Renal cortical epithelial cell (primary cell): ENCODE results near the gene ETFA. TPM values are rescaled to one million over a fixed set of nuclear protein-coding genes. Genes with fewer than 3 reads are reported as not detected.
"Not testable (repeated sequence)": the region's sequence is repeated elsewhere in the genome, so short reads cannot be mapped to it uniquely, and the experiment has no call there.

ENCODE experiments used
- DNase-seq: peaks from one replicate; pipeline ENCODE4 v3.0.0-alpha.2; 2011; ENCODE audit warnings: low read depth
- total RNA-seq: library from RNA; depleted of rRNA; stranded (reverse); fragments of >200 nt; gene quantifications from 2 replicates; pipeline ENCODE4 v1.2.3, GENCODE V29; 2014

Gene ETFA
- total RNA-seq, 1 donor from 2014 or later: 166 TPM

DNA sequence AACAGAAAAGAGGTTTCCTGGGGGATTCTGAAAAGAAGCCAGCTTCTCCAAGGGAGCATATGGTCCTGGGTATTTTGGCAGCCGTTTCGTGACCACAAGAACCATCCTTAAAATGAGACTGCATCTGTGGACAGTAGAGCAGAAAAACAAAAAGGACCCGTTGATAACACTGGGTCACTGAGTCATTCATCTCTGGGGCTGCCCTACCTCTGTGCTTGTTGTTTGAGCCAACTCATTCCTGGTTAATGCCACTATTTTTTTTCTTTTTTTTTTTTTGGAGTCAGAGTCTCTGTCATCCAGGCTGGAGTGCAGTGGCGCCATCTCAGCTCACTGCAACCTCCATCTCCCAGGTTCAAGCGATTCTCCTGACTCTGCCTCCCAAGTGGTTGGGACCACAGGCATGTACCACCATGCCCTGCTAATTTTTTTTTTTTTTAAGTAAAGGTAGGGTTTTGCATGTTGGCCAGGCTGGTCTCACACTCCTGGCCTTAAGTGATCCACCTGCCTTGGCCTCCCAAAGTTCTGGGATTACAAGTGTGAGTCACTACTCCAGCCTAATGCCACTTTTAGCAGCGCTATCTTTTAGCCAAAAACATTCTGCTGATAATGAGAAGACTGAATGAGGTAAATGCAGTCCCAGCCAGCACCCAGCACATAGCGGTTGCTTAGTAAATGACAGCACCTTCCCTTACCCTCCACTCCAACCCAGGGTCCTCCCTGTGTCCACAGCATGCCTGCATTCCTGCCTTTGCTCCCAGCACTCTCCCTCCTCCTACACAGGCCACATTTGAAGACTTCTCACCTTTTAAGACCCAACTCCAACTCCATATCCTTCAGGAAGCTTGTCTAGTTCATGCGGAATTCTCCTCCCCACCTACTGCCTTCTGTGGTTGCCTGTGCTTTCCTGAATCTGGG, 16.2 kb upstream of the ETFA start:
- DNase-seq: no peak

DNA sequence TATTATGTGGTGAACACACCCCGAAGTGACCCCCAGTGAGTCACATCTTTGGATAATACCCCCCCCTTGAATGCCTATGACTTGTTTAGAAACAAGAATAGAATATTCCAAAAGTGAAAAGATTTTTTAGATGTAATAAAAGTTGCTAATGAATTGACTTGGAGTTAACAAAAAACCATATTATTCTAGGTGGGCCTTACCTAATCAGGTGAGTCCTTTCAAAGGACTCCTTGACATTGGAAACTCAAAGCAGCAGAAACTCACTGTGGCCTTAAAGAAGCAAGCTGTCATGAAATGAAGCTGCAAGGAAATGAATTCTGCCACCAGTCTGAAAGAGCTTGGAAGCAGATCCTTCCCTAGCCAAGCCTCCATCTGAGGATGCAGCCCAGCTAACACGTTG, 14.4 kb upstream of the ETFA start:
- no peak for DNase-seq

DNA sequence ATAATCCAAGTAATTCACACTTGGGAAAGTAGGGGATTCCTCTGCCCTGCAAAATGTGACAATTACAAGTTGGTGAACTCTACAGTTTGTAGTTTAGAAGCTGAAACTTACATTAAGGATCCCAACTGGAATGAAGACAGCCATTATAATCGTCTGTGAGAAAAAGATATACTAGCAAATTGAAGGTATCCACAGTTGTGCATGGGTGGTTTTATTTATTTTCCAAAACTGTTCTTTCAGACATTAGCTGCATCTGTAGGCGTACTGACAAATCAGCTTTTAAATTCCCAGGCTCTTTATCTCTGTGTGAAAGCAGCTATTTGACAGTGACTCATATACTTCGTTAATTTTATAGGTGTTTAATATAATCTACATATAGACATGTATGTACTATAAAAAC, 12.8 kb upstream of the ETFA start:
- DNase-seq: no peak

DNA sequence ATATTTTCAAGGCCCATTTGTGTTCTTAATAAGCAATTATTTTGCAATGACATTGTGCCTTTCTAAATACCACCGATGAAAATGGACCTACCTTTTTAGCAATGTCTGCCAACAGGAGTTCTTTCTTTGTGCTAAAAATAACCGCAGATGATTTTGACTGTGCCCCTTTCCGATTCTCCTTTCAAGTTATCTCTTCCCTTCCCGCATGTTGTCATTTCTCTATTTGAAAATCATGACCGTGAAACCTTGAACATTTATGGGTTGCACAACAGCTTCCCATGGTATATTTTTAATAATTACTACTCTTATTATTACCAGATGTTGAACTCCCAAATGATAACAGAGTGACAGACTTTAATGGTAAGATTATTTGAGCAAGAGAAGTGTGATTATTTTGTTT, 10.3 kb upstream of the ETFA start:
- DNase-seq: no peak

DNA sequence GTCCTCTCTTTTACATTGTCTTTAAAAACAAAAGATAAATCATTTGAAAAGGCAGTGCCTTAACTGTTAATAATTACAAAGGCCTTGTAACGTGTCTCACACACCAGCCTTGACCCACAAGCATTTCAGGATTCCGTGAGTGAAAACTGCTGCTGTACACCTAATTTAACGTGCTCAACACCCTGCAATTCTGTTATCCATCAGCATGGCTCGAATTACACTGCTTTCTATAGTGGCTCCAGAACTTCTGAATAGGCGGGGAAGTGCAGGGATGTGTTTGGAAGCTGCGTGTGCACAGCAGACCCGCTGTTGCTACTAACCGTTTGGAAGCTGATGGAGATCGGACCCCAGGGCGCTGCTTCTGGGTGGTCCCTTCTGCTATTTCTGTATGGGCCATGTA, 9.9 kb upstream of the ETFA start:
- no peak for DNase-seq

DNA sequence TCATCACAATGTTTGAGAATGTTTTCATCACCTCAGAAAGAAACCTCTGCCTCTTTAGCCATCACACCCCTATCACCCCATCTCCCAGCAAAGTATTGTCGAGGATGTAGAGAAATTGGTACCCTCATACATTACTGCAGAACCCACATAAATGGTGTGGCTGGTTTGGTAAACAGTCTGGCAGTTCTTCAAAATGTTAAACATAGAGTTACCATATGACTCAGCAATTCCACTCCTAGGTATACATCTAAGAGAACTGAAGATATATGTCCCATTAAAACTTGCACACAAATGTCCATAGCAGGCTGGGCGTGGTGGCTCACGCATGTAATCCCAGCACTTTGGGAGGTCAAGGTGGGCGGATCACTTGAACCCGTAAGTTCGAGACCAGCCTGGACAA, 8.7 kb upstream of the ETFA start:
- no peak for DNase-seq

DNA sequence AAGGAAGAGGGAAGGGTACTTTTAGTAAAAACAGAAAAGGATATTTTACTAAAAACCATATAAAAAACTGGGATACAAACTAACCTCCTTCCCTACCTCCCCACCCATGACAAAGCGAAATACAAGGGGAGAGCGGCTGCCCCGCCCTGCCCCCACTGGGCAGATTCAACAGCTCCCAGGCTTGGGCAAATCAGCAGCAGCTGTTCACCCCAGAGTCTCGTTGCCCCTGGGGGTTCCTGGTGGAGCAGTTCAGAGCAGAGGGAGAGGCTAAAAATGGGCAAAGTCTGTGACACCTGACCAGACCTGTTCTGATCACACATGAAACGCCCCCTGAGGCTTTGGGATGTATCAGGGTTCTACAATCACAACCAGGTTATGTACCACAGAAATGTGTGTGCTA, 2.5 kb upstream of the ETFA start:
- no peak for DNase-seq

DNA sequence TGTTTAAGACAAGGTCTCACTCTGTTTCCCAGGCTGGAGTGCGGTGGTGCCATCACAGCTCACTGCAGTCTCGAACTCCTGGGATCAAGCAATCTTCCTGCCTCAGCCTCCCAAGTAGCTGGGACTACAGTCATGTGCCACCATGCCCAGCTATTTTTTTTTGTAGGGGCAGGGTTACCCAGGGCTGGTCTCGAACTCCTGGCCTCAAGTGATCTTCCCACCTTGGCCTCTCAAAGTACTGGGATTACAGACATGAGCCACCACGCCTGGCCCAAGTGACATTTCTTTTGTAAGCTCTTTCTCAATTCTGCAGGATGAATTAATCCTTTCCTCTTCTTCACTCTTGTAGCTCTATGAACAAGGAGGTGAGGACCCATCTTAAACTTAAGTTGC, 1.9 kb upstream of the ETFA start:
- not testable (repeated sequence) for DNase-seq

DNA sequence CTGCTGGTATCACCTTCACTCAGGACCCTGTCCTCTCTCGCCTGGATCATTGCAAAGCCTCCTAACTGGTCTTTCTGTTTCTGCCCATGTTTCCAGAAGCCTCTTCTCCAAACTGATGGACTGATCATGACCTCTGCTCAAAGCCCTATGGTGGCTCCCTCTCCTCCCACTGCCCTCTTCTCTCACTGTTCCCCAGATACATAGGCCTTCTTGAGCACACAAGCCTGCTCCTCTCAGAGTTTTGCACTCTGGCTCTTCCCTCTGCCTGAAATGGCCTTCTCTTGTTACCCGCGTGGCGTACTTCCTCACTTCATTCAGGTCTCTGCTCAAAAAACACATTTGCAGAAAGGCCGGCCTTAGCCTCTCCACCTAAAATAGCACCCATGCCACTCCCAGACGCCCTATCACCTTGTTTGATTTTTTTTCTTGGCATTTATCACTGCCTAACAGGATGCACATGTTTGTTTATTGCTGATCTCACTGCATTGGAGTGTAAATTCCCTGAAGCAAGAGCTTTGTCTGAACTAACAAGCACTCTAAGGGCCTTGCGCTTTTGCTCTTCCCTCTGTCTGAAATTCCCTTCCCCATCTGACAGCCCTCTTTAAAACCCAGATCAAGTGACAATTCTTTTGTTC, 1.4 kb upstream of the ETFA start:
- no peak for DNase-seq

DNA sequence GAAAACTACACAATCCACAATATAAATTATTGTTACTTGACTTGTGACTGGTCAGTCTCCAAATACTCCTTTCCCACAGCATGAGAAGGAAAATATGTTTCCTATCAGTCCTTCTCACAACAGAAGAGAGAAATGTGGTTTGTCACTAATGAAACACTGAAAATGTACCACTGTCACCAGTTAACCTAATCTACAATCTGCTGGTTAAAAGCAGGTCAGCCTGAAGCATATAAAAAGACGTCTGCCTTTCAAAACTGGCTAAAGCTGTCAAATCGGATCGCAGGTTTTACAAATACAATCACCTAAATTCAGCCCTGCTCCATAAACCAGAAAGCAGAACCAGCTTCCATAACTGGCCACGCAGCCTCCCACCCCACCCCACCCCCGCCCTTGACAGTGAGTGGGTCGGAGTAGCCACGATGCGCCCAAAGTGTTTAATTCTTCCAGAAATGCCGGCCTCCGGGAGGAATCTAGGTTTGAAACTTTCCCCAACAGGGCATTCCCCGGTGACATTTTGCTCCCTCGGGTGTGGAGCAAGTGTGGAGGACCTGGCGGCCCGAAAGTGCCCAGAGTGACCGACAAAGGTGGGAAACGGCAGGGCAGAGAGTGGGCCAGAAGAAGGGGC, 682 bp downstream of the ETFA start:
- no peak for DNase-seq

DNA sequence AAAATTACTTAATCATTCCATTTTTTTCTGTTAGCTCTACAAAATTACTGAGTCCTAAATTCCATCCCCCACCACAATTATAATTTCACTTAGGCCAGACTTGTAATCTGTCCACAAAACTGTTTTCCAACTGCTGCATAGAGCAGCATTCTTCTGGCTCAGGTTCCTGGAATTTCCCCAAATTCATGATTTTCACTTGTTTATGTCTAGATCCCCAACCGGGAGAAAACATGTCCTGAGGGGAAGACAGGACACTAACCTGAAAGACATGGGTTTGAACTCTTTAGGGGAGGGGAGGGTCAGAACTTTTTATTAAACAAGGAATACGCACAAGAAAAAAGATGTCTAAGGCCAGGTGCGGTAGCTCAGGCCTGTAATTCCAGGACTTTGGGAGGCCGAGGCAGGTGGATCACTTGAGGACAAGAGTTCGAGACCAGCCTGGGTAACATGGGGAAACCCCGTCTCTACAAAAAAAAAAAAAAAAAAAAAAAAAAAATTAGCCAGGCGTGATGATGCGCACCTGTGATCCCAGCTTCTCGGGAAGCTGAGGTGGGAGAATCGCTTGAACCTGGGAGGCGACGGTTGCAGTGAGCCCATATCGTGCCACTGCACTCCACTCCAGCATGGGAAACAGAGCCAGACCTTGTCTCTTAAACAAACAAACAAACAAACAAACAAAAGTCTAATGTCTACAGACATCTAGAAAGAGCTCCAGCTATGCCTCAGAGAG, 1.5 kb downstream of the ETFA start:
- DNase-seq: peak; percentile 31

DNA sequence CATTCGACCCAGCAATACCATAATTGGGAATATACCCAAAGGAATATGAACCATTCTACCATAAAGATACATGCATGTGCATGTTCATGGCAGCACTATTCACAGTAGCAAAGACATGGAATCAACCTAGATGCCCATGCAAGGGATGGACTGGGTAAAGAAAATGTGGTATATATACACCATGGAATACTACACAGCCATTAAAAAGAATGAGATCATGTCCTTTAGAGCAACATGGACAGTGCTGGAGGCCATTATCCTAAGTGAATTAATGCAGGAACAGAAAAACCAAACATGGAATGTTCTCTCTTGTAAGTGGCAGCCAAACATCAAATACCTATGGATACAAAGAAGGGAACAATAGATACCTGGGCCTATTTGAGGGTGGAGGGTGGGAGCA, 7.4 kb downstream of the ETFA start:
- DNase-seq: no peak

DNA sequence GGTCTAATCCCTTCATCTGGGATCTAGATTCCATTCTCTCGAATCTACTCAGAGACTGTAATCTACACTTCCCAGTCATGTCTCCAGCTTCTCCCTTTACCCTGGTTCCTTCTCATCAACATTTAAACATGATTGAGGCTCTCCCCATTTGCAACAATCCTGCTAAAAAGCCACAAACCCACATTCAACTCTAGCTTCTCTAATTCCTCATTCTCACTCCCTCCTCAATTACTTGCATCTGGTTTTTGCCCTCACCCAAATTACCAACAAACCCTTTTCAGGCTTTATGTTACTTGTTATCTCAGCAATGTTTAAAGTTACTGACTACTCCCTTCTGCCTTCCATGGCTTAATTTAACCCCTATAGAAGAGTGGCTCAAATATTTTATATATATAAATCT, 11.5 kb downstream of the ETFA start:
- DNase-seq: no peak

DNA sequence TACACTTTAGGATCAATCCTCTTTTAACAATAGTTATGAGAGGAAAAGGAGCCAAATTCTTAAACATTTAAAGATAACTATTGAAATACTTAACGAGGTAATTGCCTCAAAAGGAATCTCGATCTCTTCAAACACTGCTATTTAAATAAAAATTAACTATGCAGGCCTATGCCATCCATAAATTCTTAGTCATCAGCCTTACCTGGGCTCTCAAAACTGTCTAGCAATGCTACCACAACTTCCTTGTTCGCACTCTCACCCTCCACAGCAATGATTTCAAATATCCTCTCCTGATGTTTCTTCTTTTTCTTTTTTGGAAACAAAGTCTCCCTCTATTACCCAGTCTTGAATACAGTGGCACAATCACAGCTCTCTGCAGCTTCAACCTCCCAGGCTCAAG, 12.3 kb downstream of the ETFA start:
- peak; percentile 8 for DNase-seq

DNA sequence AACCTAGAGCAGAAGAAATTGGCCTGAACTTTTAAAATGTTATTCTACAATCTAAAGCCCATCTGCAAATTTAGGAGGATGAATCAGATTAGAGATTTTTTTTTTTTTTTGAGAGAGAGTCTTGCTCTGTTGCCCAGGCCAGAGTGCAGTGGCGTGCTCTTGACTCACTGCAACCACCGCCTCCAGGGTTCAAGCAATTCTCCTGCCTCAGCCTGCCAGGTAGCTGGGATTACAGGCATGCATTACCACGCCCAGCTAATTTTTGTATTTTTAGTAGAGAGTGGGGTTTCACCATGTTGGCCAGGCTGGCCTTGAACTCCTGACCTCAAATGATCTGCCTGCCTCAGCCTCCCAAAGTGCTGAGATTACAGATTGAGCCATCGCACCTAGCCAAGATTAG, 13.3 kb downstream of the ETFA start:
- not testable (repeated sequence) for DNase-seq

DNA sequence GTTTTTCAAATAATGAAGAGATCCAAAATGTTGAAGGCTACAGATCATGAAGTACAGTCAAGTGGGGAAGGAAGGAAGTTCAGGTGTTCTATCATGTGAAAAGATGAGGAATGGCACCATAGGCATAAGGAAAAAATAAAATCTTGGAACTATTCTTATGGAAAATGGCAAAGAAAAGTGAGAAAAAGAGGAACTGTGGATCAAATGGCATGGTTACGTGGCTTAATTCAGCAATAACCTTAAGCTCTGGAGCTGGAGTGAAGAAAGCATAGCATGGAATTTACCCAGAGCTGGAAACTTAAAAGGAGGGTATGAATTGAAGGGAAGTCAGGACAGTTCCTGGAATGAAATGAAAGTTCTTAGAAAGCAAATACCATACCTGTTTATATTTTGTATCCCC, 14.4 kb downstream of the ETFA start:
- DNase-seq: no peak

DNA sequence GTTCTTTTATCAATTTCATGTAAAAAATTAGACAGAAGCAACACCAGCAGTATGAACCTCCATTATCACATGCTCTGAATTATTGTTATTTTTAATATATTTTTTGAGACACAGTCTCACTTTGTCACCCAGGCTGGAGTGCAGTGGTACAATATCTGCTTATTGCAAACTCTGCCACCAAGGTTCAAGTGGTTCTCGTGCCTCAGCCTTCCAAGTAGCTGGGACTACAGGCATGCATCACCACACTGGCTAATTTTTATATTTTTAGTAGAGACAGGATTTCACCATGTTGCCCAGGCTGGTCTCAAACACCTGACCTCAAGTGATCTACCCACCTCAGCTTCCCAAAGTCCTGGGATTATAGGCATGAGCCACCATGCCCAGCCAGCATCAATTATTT, 16.8 kb downstream of the ETFA start:
- not testable (repeated sequence) for DNase-seq

DNA sequence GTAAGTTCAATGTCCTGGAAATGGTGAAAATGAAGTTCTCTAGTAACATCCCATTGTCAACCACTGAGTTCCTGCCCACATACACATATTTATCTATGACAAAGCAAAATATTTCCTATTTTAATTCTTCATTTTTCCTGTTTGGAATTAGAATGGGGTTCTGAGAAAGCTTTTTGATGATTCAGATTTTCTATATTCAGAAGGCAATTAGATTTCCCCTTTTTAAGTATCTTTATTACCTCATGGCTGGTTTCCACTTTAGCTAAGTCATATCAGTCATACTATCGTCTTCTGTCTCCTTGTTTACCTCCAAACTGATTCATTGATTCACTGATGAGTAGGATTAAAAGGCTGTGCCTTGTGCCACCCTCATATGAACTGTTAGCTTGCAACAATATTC, 17.9 kb downstream of the ETFA start:
- no peak for DNase-seq

DNA sequence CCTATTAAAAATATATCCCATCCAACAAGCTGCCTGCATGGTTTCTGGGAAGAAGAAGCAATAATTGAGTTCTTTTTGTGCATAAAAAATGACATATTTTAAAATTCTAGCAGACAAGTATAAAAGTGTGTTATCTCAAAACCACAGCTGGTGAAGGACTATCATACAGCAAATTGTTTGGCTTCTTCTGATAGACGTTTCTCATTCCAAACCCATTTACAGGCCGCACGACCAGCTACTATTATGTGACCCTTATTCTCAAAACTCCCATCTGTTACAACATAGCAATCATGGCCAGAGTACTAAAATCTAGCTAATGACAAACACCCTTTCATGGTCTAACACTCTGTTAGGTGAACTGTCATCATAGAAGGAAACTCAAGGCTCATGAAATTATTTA, 21.7 kb downstream of the ETFA start:
- no peak for DNase-seq

DNA sequence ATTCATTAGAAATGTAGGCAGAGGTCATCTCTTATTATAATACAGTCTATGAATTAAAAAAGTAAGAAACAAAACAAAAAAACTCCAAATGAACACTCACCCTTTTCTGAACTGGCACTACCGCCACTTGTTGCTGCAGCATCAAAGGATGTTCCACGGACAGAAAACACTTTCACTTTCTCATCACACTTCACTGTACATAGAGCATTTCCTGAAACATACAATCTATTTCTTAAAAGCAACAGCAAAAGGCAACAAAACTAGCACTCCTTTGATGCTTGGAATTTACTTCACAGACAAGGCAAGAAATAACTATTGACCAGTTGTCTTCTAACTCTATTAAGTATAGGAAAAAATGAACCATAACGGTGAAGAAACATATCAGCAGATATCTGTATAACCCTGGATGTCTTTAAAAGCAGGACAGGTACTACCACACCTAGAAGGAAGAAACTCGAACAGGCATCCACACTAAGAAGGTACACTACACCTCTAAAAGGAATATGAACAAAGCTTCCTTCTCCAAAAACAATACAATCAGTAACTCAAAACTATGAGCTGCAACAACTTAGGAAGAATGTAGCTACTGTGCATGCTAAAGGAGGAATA, 24.9 kb downstream of the ETFA start:
- DNase-seq: no peak

DNA sequence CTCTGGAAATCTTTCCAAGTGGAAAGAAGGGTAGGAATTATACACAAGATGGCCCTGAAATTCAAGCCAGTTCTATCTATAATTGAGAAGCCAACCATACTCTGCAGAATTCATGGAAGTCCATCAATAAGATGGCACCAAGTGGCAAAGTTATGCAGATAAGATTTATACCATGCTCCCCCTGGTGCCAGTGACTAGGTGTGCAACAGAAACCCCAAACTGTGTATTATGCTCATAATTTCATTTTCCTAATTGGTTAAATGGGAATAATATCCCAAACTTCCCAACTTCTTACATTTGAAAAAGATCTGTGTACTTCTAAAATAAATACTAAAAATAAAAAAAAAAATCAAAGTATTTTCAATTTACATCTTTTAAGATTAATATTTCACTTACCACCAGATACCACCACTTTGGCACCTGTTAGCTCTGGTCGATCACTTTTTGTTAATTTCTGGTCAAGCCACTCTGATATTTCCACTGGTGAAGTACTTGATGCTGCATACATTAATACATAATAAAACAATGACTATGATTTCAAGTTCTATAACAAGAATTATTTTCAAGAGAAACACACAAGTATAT, 25.9 kb downstream of the ETFA start:
- peak; percentile 9 for DNase-seq

DNA sequence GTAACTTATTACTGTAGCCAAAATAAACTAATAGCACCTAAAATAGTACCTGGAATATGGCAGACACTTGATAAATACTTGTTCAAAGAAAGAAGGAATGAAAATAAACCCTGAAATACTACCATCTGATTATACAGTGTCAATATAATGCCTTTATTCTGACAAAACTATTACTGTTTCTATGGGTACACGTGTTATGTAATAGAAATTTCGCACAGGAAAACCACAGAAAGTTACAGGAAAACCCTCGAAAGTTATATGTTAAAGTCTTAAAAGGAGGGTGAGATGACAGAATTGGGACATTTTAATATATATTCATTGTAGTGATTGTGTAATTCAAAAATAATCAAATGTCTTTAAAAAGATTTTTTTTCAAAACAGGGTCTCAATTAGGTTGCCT, 28.8 kb downstream of the ETFA start:
- no peak for DNase-seq
